ENCODE data around the gene TSPAN9.

DNA sequence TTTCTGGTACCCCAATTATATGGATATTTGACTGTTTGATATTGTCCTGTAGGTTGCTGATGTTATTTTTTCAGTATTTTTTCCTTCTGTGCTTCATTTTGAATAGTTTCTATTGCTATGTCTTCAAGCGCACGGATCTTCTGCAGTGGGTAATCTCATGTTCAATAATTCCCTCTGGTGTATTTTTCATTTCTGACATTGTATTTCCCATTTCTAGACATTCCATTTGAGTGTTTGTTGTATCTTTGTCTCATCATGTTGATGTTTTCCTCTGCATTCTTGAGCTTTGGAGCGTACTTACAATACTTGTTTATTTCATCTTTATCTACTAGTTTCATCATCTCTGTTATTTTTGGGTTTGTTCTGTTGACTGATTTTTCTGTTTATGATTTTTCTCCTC, 22.0 kb downstream of the TSPAN9 start:
- TF ChIP-seq POLR2A (IDR thresholded peaks at IDR 0.05) (no peak), POLR2AphosphoS5 (IDR thresholded peaks at IDR 0.05) (no peak)
- TF ChIP-seq, protein P1, sequence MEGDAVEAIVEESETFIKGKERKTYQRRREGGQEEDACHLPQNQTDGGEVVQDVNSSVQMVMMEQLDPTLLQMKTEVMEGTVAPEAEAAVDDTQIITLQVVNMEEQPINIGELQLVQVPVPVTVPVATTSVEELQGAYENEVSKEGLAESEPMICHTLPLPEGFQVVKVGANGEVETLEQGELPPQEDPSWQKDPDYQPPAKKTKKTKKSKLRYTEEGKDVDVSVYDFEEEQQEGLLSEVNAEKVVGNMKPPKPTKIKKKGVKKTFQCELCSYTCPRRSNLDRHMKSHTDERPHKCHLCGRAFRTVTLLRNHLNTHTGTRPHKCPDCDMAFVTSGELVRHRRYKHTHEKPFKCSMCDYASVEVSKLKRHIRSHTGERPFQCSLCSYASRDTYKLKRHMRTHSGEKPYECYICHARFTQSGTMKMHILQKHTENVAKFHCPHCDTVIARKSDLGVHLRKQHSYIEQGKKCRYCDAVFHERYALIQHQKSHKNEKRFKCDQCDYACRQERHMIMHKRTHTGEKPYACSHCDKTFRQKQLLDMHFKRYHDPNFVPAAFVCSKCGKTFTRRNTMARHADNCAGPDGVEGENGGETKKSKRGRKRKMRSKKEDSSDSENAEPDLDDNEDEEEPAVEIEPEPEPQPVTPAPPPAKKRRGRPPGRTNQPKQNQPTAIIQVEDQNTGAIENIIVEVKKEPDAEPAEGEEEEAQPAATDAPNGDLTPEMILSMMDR (IDR thresholded peaks at IDR 0.05), result no peak
